ENCODE results near the gene GALNT18. TPM values are rescaled to one million over a fixed set of nuclear protein-coding genes. Genes with fewer than 3 reads are reported as not detected.

Gene GALNT18
- total and polyA plus RNA-seq, 2 of the 4 experiments (the other 2 are of a cell fraction): 9.5 to 11.3 TPM

GRCh38 chr11:11408436-11409221, 213.2 kb downstream of the GALNT18 start:
- H3K4ac ChIP-seq (ENCODE audit: low read depth, low read length): no peak overlapping the region
- H4K20me1 ChIP-seq (ENCODE audit: insufficient read depth, low read length): no peaks in the 10 kb centered on the region
- H2AK9ac ChIP-seq (replicated peaks; ENCODE audit: low read depth, low read length, poor library complexity): no peak overlapping the region
- H3K56ac ChIP-seq (ENCODE audit: extremely low read depth, insufficient read depth, low read length): no peak overlapping the region
- ChIA-PET POLR2A (ENCODE audit: unreplicated experiment) (no interaction called here), CTCF (no interaction called here)
- H4K91ac ChIP-seq (ENCODE audit: insufficient read depth, low read depth, low read length): no peak overlapping the region
- H3K18ac ChIP-seq (ENCODE audit: low read depth, low read length): no peak overlapping the region
- H2BK15ac ChIP-seq (ENCODE audit: low read depth, low read length): no peak overlapping the region
- H3K36me3 ChIP-seq (ENCODE audit: control insufficient read depth, insufficient read depth, low read length): no peaks in the 10 kb centered on the region
- in situ Hi-C loops (cut with MboI; ENCODE audit: low sequenced_read_pairs): no loop called here
- no peak for DNase-seq
- H3K4me1 ChIP-seq (ENCODE audit: control insufficient read depth, insufficient read depth, low read length): peaks cover 4% of the 10 kb centered on the region; the same call in 1 of the 2 replicates
- peaks cover 5% of the 10 kb centered on the region; the same call in 1 of the 2 replicates for H3K9me1 ChIP-seq (ENCODE audit: insufficient read depth, low read length)
- H4K5ac ChIP-seq (ENCODE audit: low read depth, low read length): no peak overlapping the region
- no TSS peak for BruUV-seq (replicated peaks)
- H3K14ac ChIP-seq (replicated peaks; ENCODE audit: low read depth, low read length): no peak overlapping the region
- no peak overlapping the region for H3K23ac ChIP-seq (ENCODE audit: low read depth, low read length)
- ATAC-seq (ENCODE audit: low read depth): no peak
- no peak overlapping the region for H2AK5ac ChIP-seq (ENCODE audit: low read depth, low read length)
- H4K8ac ChIP-seq (ENCODE audit: low read depth in 2 of 2, low read length in 2 of 2): no peak overlapping the region
- no peak overlapping the region for H2BK120ac ChIP-seq (ENCODE audit: low read depth, low read length)
- dilution Hi-C loops (cut with HindIII; ENCODE audit: low sequenced_read_pairs, unreplicated experiment): no loop called here
- no peaks in the 10 kb centered on the region for H3K9me3 ChIP-seq (ENCODE audit: control insufficient read depth, insufficient read depth, low read length)
- peaks cover 3% of the 10 kb centered on the region; the same call in 1 of the 2 replicates for H3K27me3 ChIP-seq (ENCODE audit: control insufficient read depth, insufficient read depth, low read length)
- no peak overlapping the region for H3K27ac ChIP-seq (ENCODE audit: insufficient read depth, low read length)
- no peak overlapping the region for H3K9ac ChIP-seq (ENCODE audit: low read depth, low read length)
- no peak overlapping the region for H2BK5ac ChIP-seq (ENCODE audit: low read depth, low read length, poor library complexity, severe bottlenecking)
- intact Hi-C loops (cut with micrococcal nuclease): loop anchor here (10.0 kb wide), 1 partner anchor 216 kb away; the partner anchor contains the start of gene GALNT18
- no peak for TF ChIP-seq CTCF (conservative IDR thresholded peaks at IDR 0.05; ENCODE audit: low read depth, low read length)
- no peak for TF ChIP-seq MAFK (IDR thresholded peaks at IDR 0.05; ENCODE audit: low read depth, low read length)
- TF ChIP-seq NFE2L2 (IDR thresholded peaks at IDR 0.05; ENCODE audit: low read depth, low read length): no peak
- no peak for TF ChIP-seq CEBPB (IDR thresholded peaks at IDR 0.05; ENCODE audit: low read depth, low read length)
- TF ChIP-seq FOS (IDR thresholded peaks at IDR 0.05; ENCODE audit: low read depth, low read length): no peak
- TF ChIP-seq USF2 (IDR thresholded peaks at IDR 0.05; ENCODE audit: low read depth, low read length): no peak
- no peak for TF ChIP-seq RFX5 (IDR thresholded peaks at IDR 0.05; ENCODE audit: low read depth, low read length)
- no peak for TF ChIP-seq POLR2A (IDR thresholded peaks at IDR 0.05; ENCODE audit: low read depth, low read length)
- TF ChIP-seq, protein P1, sequence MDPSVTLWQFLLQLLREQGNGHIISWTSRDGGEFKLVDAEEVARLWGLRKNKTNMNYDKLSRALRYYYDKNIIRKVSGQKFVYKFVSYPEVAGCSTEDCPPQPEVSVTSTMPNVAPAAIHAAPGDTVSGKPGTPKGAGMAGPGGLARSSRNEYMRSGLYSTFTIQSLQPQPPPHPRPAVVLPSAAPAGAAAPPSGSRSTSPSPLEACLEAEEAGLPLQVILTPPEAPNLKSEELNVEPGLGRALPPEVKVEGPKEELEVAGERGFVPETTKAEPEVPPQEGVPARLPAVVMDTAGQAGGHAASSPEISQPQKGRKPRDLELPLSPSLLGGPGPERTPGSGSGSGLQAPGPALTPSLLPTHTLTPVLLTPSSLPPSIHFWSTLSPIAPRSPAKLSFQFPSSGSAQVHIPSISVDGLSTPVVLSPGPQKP (IDR thresholded peaks at IDR 0.05; ENCODE audit: borderline replicate concordance, low read depth, low read length): no peak
- TF ChIP-seq MAZ (IDR thresholded peaks at IDR 0.05; ENCODE audit: borderline replicate concordance, low read depth, low read length): no peak
- TF ChIP-seq RCOR1 (IDR thresholded peaks at IDR 0.05; ENCODE audit: insufficient replicate concordance, low read length): no peak
- no peak for TF ChIP-seq MXI1 (IDR thresholded peaks at IDR 0.05; ENCODE audit: borderline replicate concordance, low read depth, low read length)
- H2AFZ ChIP-seq (replicated peaks; ENCODE audit: low read length, poor library complexity): no peak overlapping the region
- 100% methylated on average over 1 of the region's 11 CpGs; no CpG with 5 or more reads in 1 of the 2 experiments for WGBS, 2 experiments (ENCODE audit: extremely low coverage in 2 of 2, insufficient read length in 1 of 2)
- H2BK20ac ChIP-seq (ENCODE audit: low read depth, low read length): no peak overlapping the region
- no peak overlapping the region for H3K4me3 ChIP-seq (ENCODE audit: insufficient read depth, low read depth, low read length)
- no peaks in the 10 kb centered on the region for H3K79me1 ChIP-seq (ENCODE audit: low read depth in 1 of 2, low read length in 2 of 2)
- H3K4me2 ChIP-seq (ENCODE audit: low read depth, low read length): no peak overlapping the region

All from IMR-90 (cell line).